ENCODE measurements around the gene LSS. TPM values are rescaled to one million over a fixed set of nuclear protein-coding genes. Genes with fewer than 3 reads are reported as not detected.

The LSS gene
- total RNA-seq, 4 donors from 2014 or later = 55.5 to 131 (median 115) TPM

- 83 to 96% methylated on average over 7 to 14 of the region's 20 CpGs for WGBS, 2 donors
Measured at GRCh38 chr21:46196733-46197132, 31.8 kb downstream of the LSS start.

GRCh38 chr21:46195595-46196195, 32.9 kb downstream of the LSS start:
- intact Hi-C loops (cut with DNase I) = no loop called here
- Histone ChIP-seq H3K27ac (no peak overlapping the region), H3K9me3 (no peaks in the 10 kb centered on the region), H3K4me1 (peaks cover 0 to 12% (median 0%) of the 10 kb centered on the region in 3 donors), H3K27me3 (no peaks in the 10 kb centered on the region), H3K4me3 (no peak overlapping the region), H3K36me3 (peaks cover 27 to 100% (median 38%) of the 10 kb centered on the region in 3 donors)
- WGBS, 2 donors = 73 to 87% methylated on average over 2 to 15 of the region's 20 CpGs
- no peak for DNase-seq
- TF ChIP-seq, protein P1, sequence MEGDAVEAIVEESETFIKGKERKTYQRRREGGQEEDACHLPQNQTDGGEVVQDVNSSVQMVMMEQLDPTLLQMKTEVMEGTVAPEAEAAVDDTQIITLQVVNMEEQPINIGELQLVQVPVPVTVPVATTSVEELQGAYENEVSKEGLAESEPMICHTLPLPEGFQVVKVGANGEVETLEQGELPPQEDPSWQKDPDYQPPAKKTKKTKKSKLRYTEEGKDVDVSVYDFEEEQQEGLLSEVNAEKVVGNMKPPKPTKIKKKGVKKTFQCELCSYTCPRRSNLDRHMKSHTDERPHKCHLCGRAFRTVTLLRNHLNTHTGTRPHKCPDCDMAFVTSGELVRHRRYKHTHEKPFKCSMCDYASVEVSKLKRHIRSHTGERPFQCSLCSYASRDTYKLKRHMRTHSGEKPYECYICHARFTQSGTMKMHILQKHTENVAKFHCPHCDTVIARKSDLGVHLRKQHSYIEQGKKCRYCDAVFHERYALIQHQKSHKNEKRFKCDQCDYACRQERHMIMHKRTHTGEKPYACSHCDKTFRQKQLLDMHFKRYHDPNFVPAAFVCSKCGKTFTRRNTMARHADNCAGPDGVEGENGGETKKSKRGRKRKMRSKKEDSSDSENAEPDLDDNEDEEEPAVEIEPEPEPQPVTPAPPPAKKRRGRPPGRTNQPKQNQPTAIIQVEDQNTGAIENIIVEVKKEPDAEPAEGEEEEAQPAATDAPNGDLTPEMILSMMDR (IDR thresholded peaks at IDR 0.05) = no peak
- no peak for TF ChIP-seq POLR2A (IDR thresholded peaks at IDR 0.05)

More at GRCh38 chr21:46196733-46197132, 31.8 kb downstream of the LSS start:
- Histone ChIP-seq H3K4me3 (no peak overlapping the region), H3K4me1 (peaks cover 0 to 2% (median 0%) of the 10 kb centered on the region in 3 donors), H3K9me3 (no peaks in the 10 kb centered on the region), H3K36me3 (peaks cover 27 to 92% (median 38%) of the 10 kb centered on the region in 3 donors), H3K27me3 (no peaks in the 10 kb centered on the region), H3K27ac (no peak overlapping the region)
- no peak for DNase-seq
- TF ChIP-seq, protein P1 (IDR thresholded peaks at IDR 0.05) = no peak
- TF ChIP-seq POLR2A (IDR thresholded peaks at IDR 0.05) = no peak
- intact Hi-C loops (cut with DNase I) = no loop called here

DNA sequence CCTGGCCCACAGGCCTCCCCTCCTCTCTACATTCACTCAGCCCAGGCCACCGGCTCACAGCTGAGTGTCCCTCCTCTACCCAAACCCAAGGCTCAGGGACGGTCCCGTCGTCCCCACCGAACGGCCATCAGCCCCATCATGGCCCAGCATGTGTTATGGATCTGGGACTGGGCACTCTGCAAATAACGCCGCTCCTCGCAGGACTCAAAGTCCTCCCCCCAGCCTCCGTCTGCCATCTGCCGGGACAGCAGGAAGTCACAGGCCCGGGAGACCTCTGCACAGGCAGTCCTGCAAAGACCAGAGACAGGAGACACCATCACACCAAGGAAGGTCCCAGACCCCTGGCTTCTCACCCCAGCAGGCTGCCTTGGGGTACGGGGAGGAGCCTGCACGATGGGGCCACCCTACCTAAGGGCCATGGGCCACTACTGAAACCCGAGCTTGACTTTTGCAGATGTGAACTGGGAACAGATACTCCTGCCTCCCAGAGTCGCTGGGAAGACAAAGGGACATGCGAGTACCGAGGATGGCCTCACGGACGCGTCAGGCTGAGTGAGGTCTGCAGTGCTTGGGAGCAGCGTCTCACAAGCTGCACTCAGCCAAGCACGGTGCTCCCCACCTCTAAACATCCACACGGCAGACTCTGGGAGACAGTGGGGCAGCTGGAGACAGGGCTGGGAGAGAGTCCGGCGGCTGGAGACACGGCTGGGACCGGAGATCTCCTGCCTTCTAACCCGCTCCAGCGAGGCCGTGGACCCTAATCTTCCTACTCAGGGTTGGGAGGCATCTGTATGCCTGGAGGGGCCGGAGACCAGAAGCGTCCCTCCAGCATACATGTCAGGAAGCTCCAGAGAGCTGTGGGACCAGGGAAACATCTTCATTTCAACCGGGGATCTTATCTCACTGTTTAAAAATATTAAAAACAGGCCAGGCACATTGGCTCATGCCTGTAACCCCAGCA, 33.9 kb downstream of the LSS start:
- intact Hi-C loops (cut with DNase I) = no loop called here
- H3K4me3 ChIP-seq = no peak overlapping the region
- H3K9me3 ChIP-seq = no peaks in the 10 kb centered on the region
- H3K27ac ChIP-seq = no peak overlapping the region
- whole genome bisulfite sequencing, 2 donors = 94 to 95% methylated on average over 14 to 23 of the region's 34 CpGs
- no peak for DNase-seq
- TF ChIP-seq, protein P1 (IDR thresholded peaks at IDR 0.05) = no peak
- peaks cover 27 to 100% (median 38%) of the 10 kb centered on the region in 3 donors for H3K36me3 ChIP-seq
- H3K27me3 ChIP-seq = no peaks in the 10 kb centered on the region
- peaks cover 0 to 22% (median under 1%) of the 10 kb centered on the region in 3 donors for H3K4me1 ChIP-seq

DNA sequence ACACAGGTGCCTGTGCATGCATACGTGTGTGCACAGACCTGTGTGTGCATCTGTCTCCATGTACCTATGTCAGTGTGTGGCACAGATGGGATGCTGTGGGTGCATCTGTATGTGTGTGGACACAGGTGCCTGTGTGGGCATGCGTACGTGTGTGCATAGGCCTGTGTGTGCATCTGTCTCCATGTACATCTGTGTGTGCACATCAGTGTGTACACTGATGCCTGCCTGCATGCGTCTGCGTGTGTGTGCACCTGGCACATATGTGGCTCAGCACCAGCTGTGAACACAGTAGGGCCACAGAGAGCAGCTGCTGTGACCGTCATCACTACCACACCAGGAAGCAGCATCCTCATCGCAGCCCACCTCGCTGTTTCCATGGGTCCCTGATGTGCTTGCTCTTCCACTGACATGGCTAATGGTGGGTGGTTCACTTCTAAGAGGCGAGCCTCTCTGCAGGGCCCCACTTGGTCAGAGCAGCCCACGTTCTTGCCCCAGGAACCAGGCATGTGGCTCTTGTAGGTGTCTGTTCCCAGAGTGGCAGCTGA, 34.7 kb downstream of the LSS start:
- no peaks in the 10 kb centered on the region for H3K9me3 ChIP-seq
- no peak overlapping the region for H3K27ac ChIP-seq
- TF ChIP-seq POLR2A (IDR thresholded peaks at IDR 0.05) = no peak
- TF ChIP-seq, protein P1 (IDR thresholded peaks at IDR 0.05) = no peak
- H3K4me3 ChIP-seq = no peak overlapping the region
- 97 to 98% methylated on average over 6 to 10 of the region's 10 CpGs for WGBS, 2 donors
- H3K4me1 ChIP-seq = peaks cover 0 to 30% (median 8%) of the 10 kb centered on the region in 3 donors
- no peak for DNase-seq
- intact Hi-C loops (cut with DNase I) = no loop called here
- H3K36me3 ChIP-seq = peaks cover 27 to 99% (median 38%) of the 10 kb centered on the region in 3 donors
- H3K27me3 ChIP-seq = no peaks in the 10 kb centered on the region
